Ascending aorta (tissue), 2 donors: ENCODE data around the gene COPB1. TPM values are rescaled to one million over a fixed set of nuclear protein-coding genes. Genes with fewer than 3 reads are reported as not detected.

Experiments used
- DNase-seq, 2 donors: peaks; one replicate each; pipeline ENCODE4 v3.0.0-alpha.2; 2019; ENCODE audit warnings: low spot score in 2 of 2
- H3K27ac ChIP-seq, 2 donors: fragments of 200-600 bp; sonication (generic); one replicate each; pipeline ENCODE4 v1.5.1; 2016 to 2017; ENCODE audit warnings: mild to moderate bottlenecking in 1 of 2
- H3K27me3 ChIP-seq: fragments of 200-600 bp; sonication (generic); one replicate; pipeline ENCODE4 v1.5.1; 2017
- H3K36me3 ChIP-seq, 2 donors: fragments of 200-600 bp; sonication (generic); one replicate each; pipeline ENCODE4 v1.5.1; 2016
- H3K4me1 ChIP-seq, 2 donors: fragments of 200-600 bp; sonication (generic); one replicate each; pipeline ENCODE4 v1.5.1; 2016 to 2017; ENCODE audit warnings: mild to moderate bottlenecking in 1 of 2
- H3K4me3 ChIP-seq, 2 donors: fragments of 200-600 bp; sonication (generic); one replicate each; pipeline ENCODE4 v1.5.1; 2016 to 2017; ENCODE audit warnings: mild to moderate bottlenecking in 1 of 2
- H3K9me3 ChIP-seq, 2 donors: fragments of 200-600 bp; sonication (generic); one replicate each; pipeline ENCODE4 v1.5.1; 2016
- CTCF ChIP-seq, 3 experiments: fragments of 200-600 bp in 2 of 3; fragments of 450-650 bp in 1 of 3; sonication (generic) in 2 of 3; IDR thresholded peaks; one replicate each; pipeline ENCODE4 v1.5.1; 2016 to 2019; ENCODE audit warnings: antibody characterized with exemption in 3 of 3, mild to moderate bottlenecking in 1 of 3, moderate library complexity in 1 of 3
- intact Hi-C: fragments of 100-400 bp; cut with DNase I; formaldehyde crosslinking; loops from one replicate; pipeline ENCODE4 v1.15.1; 2023
- total RNA-seq: library from RNA; depleted of rRNA; stranded (reverse); fragments of >200 nt; gene quantifications from one replicate; pipeline ENCODE4 v1.1.0, GENCODE V29; 2016

The COPB1 gene
- total RNA-seq: 29.8 TPM

- peaks cover 0 to 18% of the 10 kb centered on the region in 2 donors for H3K4me1 ChIP-seq
- no peak for TF ChIP-seq CTCF (IDR thresholded peaks at IDR 0.05)
- H3K36me3 ChIP-seq: peaks cover 26 to 41% of the 10 kb centered on the region in 2 donors
- intact Hi-C loops: loop anchor here (1.0 kb wide), 1 partner anchor 21 kb away; the partner anchor contains the start of gene PSMA1
- peak within 1 kb of the TSS; percentile 82 to 90 for H3K27ac ChIP-seq
- DNase-seq: peak; percentile 79 to 95
- no peaks in the 10 kb centered on the region for H3K9me3 ChIP-seq
- H3K27me3 ChIP-seq: no peaks in the 10 kb centered on the region
- H3K4me3 ChIP-seq: peak within 1 kb of the TSS; percentile 68 to 86
Observed at GRCh38 chr11:14499560-14500180, at the start of gene COPB1. TSS of gene COPB1 (minus strand) at chr11:14499811. CDS start at chr11:14498928, 883 bp downstream.

GRCh38 chr11:14547440-14547839, 47.8 kb upstream of the COPB1 start:
- DNase-seq: no peak
- TF ChIP-seq CTCF (IDR thresholded peaks at IDR 0.05): no peak
- H3K27ac ChIP-seq: no peak overlapping the region
- H3K4me1 ChIP-seq: no peaks in the 10 kb centered on the region
- H3K9me3 ChIP-seq: no peaks in the 10 kb centered on the region
- H3K27me3 ChIP-seq: no peaks in the 10 kb centered on the region
- intact Hi-C loops: loop anchor here (5.0 kb wide), 1 partner anchor 40 kb away; no protein-coding TSS in a partner anchor
- H3K36me3 ChIP-seq: no peaks in the 10 kb centered on the region
- no peak overlapping the region for H3K4me3 ChIP-seq

GRCh38 chr11:14546672-14547071, 47.1 kb upstream of the COPB1 start:
- intact Hi-C loops: loop anchor here (5.0 kb wide), 1 partner anchor 41 kb away; no protein-coding TSS in a partner anchor
- H3K36me3 ChIP-seq: no peaks in the 10 kb centered on the region
- H3K4me1 ChIP-seq: peaks cover 0 to under 1% of the 10 kb centered on the region in 2 donors
- no peak overlapping the region for H3K27ac ChIP-seq
- no peaks in the 10 kb centered on the region for H3K9me3 ChIP-seq
- no peak for DNase-seq
- TF ChIP-seq CTCF (IDR thresholded peaks at IDR 0.05): no peak
- H3K4me3 ChIP-seq: no peak overlapping the region
- no peaks in the 10 kb centered on the region for H3K27me3 ChIP-seq

GRCh38 chr11:14544611-14545010, 45.0 kb upstream of the COPB1 start:
- Histone ChIP-seq H3K4me1 (peaks cover 0 to 17% of the 10 kb centered on the region in 2 donors), H3K27ac (peak overlapping the region in 1 of 2 donors; percentile 10), H3K36me3 (no peaks in the 10 kb centered on the region), H3K4me3 (no peak overlapping the region), H3K27me3 (no peaks in the 10 kb centered on the region), H3K9me3 (no peaks in the 10 kb centered on the region)
- DNase-seq: no peak
- intact Hi-C loops: loop anchor here (5.0 kb wide), 2 partner anchors 43 to 348 kb away; partner anchors contain the start of gene CYP2R1
- no peak for TF ChIP-seq CTCF (IDR thresholded peaks at IDR 0.05)

- peaks cover 0 to 25% of the 10 kb centered on the region in 2 donors for H3K4me1 ChIP-seq
- intact Hi-C loops: loop anchor here (5.0 kb wide), 1 partner anchor 349 kb away; the partner anchor contains the start of gene CYP2R1
- H3K9me3 ChIP-seq: no peaks in the 10 kb centered on the region
- no peak for TF ChIP-seq CTCF (IDR thresholded peaks at IDR 0.05)
- no peak overlapping the region for H3K4me3 ChIP-seq
- no peaks in the 10 kb centered on the region for H3K27me3 ChIP-seq
- no peak overlapping the region for H3K27ac ChIP-seq
- no peak for DNase-seq
- no peaks in the 10 kb centered on the region for H3K36me3 ChIP-seq
Observed at GRCh38 chr11:14543260-14543659, 43.6 kb upstream of the COPB1 start.
